Neural cell (in vitro differentiated cells): Measurements from ENCODE around the gene RERE. TPM values are rescaled to one million over a fixed set of nuclear protein-coding genes. Genes with fewer than 3 reads are reported as not detected.

Experiments
- H2AFZ ChIP-seq: fragments of 200-600, 300-800 bp; sonication (generic), shearing (Covaris generic); 2 replicates; pipeline ENCODE4 v1.6.0; 2014; ENCODE audit warnings: low read depth, mild to moderate bottlenecking, antibody characterized with exemption, low read length, moderate library complexity
- H3F3A ChIP-seq: fragments of 200-600 bp; shearing (Covaris generic); 2 replicates; pipeline ENCODE4 v1.6.1; 2016; ENCODE audit warnings: mild to moderate bottlenecking, moderate library complexity, mixed read lengths, antibody characterized with exemption, low read length; ENCODE audit not compliant: insufficient read depth, poor library complexity, severe bottlenecking
- H3K27ac ChIP-seq: fragments of 200-600, 300-800 bp; sonication (generic), shearing (Covaris generic); 2 replicates; pipeline ENCODE4 v1.5.1; 2014; ENCODE audit warnings: mild to moderate bottlenecking, low read length, moderate library complexity
- H3K27me3 ChIP-seq: fragments of 300-800, 200-600 bp; sonication (generic), shearing (Covaris generic); 2 replicates; pipeline ENCODE4 v1.6.0; 2014; ENCODE audit warnings: mild to moderate bottlenecking, low read depth, low read length, moderate library complexity; ENCODE audit not compliant: insufficient read depth
- H3K36me3 ChIP-seq: fragments of 300-800, 200-600 bp; sonication (generic), shearing (Covaris generic); 2 replicates; pipeline ENCODE4 v1.5.1; 2014; ENCODE audit warnings: mild to moderate bottlenecking, antibody characterized with exemption, low read length, moderate library complexity; ENCODE audit not compliant: insufficient read depth
- H3K4me2 ChIP-seq: fragments of 300-800, 200-600 bp; sonication (generic), shearing (Covaris generic); 2 replicates; pipeline ENCODE4 v1.6.0; 2014; ENCODE audit warnings: mild to moderate bottlenecking, low read length
- H3K4me3 ChIP-seq: fragments of 300-800, 200-600 bp; sonication (generic), shearing (Covaris generic); 2 replicates; pipeline ENCODE4 v1.5.1; 2014; ENCODE audit warnings: mild to moderate bottlenecking, low read length, moderate library complexity
- H3K79me2 ChIP-seq: fragments of 200-600 bp; shearing (Covaris generic); replicated peaks from 2 replicates; pipeline ENCODE4 v1.6.0; 2014; ENCODE audit warnings: mild to moderate bottlenecking, low read length, moderate library complexity; ENCODE audit not compliant: insufficient read depth
- H3K9ac ChIP-seq: fragments of 300-800, 200-600 bp; sonication (generic), shearing (Covaris generic); 2 replicates; pipeline ENCODE4 v1.6.1; 2016; ENCODE audit warnings: mild to moderate bottlenecking, low read length, mixed read lengths
- H3K9me2 ChIP-seq: fragments of 200-600 bp; shearing (Covaris generic); 2 replicates; pipeline ENCODE4 v1.6.1; 2016; ENCODE audit warnings: mild to moderate bottlenecking, low read length, mixed read lengths; ENCODE audit not compliant: insufficient read depth
- H3K9me3 ChIP-seq: fragments of 200-600, 300-800 bp; sonication (generic), shearing (Covaris generic); 2 replicates; pipeline ENCODE4 v1.6.1; 2016; ENCODE audit warnings: mild to moderate bottlenecking, mixed run types, low read length, moderate library complexity, mixed read lengths
- H4K20me1 ChIP-seq: fragments of 200-600 bp; shearing (Covaris generic); 2 replicates; pipeline ENCODE4 v1.6.1; 2016; ENCODE audit warnings: mild to moderate bottlenecking, mixed run types; ENCODE audit not compliant: insufficient read depth
- EP300 ChIP-seq: fragments of 450-650 bp; conservative IDR thresholded peaks from 2 replicates; pipeline ENCODE4 v1.6.1; 2014; ENCODE audit warnings: antibody characterized with exemption, mild to moderate bottlenecking, moderate library complexity; ENCODE audit not compliant: poor library complexity, severe bottlenecking
- MXI1 ChIP-seq: fragments of 450-650 bp; conservative IDR thresholded peaks from 2 replicates; pipeline ENCODE4 v1.6.1; 2014; ENCODE audit warnings: antibody characterized with exemption, mild to moderate bottlenecking; ENCODE audit not compliant: poor library complexity, severe bottlenecking
- POLR2AphosphoS5 ChIP-seq: IDR thresholded peaks from 2 replicates; pipeline ENCODE4 v1.6.1; 2012
- RAD21 ChIP-seq: fragments of 450-650 bp; conservative IDR thresholded peaks from 2 replicates; pipeline ENCODE4 v1.6.1; 2014; ENCODE audit warnings: antibody characterized with exemption, mild to moderate bottlenecking, moderate library complexity
- SMC3 ChIP-seq: fragments of 450-650 bp; conservative IDR thresholded peaks from 2 replicates; pipeline ENCODE4 v1.6.1; 2014; ENCODE audit warnings: antibody characterized with exemption, mild to moderate bottlenecking, moderate library complexity; ENCODE audit not compliant: poor library complexity
- TAF1 ChIP-seq: IDR thresholded peaks from 2 replicates; pipeline ENCODE4 v1.6.1; 2012; ENCODE audit warnings: low read depth
- polyA plus RNA-seq: library from polyadenylated mRNA; depleted of rRNA; stranded (reverse); fragments of >200 nt; gene quantifications from 2 replicates; pipeline ENCODE4 v1.2.3, GENCODE V29; 2014
- TF ChIP-seq, protein P1 (sequence below): IDR thresholded peaks from 2 replicates; pipeline ENCODE4 v1.6.1; 2012; ENCODE audit warnings: borderline replicate concordance
- TF ChIP-seq, protein P2 (sequence below): fragments of 450-650 bp; IDR thresholded peaks from 2 replicates; pipeline ENCODE4 v1.5.1; 2014; ENCODE audit warnings: antibody characterized with exemption, mild to moderate bottlenecking, moderate library complexity; ENCODE audit not compliant: poor library complexity, severe bottlenecking

The RERE gene
- polyA plus RNA-seq, 1 donor from 2014 or later: 21.0 TPM

DNA sequence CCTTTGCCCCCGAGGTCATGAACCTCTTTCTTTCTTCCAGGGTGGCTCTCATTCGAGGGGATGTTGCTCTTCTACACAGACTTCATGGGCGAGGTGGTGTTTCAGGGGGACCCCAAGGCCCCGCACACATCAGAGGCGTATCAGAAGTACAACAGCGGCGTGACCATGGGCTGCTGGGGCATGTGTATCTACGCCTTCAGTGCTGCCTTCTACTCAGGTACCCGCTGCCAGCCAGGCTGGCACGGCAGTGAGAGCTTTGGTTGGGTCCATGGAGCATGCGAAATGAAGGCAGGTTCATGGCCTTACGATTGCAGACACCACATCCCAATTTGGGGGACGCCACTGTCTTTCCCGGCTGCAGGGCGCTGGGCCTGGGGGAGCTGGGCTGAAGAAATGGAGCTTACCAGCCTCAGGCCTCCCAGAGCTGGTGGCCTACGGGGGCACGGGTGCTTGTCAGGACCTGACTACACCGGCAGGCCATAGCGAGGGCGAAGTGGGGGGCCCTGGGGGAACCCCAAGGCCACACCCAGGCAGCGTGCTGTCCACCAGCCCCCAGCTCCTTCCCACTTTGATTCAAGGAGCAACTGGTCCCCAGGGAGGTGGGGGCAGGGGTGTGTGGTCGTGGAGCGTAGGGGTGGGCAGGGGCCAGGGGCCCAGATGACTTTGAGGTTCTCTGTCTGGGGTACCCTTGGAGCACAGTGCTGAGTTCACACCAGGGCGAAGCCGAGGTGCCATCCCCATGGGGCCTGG, 479.5 kb downstream of the RERE start (continued):
- no peak for TF ChIP-seq RAD21

DNA sequence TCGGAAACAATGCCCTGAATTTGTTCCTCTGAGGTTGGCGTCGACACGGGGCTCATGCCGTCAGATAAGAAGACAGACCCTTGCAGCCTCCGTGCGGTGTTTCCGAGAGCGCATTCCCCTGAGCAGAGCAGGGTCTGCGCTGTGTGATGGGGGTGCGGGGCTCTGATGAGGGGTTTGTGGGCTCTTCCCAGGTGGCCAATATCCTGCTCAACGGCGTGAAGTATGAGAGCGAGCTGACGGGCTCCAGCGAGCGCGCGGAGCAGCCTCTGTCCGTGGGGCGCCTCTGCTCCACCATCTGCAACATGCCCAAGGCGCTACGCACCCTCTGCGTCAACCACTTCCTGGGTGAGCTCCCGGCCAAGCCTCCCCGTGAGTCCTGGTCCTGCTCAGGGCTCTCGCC, 482.2 kb downstream of the RERE start:
- Histone ChIP-seq H3K9me2 (no peaks in the 10 kb centered on the region), H3K4me3 (no peak overlapping the region), H3K9ac (no peak overlapping the region), H3K27me3 (no peaks in the 10 kb centered on the region), H3K36me3 (peaks cover 16% of the 10 kb centered on the region), H3K4me2 (no peak overlapping the region), H3K79me2 (no peaks in the 10 kb centered on the region), H3F3A (no peaks in the 10 kb centered on the region), H3K27ac (no peak overlapping the region), H2AFZ (no peak overlapping the region), H3K9me3 (no peaks in the 10 kb centered on the region), H4K20me1 (no peaks in the 10 kb centered on the region)
- TF ChIP-seq EP300 (no peak), POLR2AphosphoS5 (no peak)
- TF ChIP-seq, protein P1, sequence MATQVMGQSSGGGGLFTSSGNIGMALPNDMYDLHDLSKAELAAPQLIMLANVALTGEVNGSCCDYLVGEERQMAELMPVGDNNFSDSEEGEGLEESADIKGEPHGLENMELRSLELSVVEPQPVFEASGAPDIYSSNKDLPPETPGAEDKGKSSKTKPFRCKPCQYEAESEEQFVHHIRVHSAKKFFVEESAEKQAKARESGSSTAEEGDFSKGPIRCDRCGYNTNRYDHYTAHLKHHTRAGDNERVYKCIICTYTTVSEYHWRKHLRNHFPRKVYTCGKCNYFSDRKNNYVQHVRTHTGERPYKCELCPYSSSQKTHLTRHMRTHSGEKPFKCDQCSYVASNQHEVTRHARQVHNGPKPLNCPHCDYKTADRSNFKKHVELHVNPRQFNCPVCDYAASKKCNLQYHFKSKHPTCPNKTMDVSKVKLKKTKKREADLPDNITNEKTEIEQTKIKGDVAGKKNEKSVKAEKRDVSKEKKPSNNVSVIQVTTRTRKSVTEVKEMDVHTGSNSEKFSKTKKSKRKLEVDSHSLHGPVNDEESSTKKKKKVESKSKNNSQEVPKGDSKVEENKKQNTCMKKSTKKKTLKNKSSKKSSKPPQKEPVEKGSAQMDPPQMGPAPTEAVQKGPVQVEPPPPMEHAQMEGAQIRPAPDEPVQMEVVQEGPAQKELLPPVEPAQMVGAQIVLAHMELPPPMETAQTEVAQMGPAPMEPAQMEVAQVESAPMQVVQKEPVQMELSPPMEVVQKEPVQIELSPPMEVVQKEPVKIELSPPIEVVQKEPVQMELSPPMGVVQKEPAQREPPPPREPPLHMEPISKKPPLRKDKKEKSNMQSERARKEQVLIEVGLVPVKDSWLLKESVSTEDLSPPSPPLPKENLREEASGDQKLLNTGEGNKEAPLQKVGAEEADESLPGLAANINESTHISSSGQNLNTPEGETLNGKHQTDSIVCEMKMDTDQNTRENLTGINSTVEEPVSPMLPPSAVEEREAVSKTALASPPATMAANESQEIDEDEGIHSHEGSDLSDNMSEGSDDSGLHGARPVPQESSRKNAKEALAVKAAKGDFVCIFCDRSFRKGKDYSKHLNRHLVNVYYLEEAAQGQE: no peak

DNA sequence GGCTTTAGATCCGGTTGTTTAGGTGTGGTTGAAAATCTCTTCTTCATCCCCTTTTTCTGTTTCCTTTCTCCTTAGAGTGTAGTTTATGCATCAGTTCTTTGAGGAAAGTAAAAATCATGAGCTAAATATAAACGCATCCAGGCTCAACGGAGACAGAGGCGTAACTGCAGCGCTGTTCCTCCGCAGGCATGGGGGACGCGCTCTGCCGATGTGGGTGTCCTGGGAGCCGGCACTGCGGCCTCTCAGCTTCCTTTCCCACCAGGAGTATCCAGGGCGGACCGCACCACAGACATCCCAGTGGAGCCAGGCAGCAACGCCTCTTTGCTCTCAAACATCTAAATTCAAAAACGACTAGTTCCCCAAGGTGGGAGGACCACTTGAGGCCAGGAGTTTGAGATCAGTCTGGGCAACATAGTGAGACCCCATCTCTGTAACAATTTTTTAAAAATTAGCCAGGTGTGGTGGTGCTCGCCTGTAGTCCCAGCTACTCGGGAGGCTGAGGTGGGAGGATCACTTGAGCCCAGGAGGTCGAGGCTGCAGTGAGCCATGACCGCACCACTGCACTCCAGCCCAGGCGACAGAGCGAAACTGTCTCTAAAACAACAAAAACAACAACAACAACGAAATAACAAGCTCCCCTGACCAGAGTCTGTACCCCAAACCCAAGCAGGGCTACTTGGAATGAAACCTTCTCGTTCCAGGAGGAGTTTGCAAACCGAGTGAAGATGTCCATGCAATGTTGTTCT, 483.2 kb downstream of the RERE start:
- Histone ChIP-seq H3K9ac (no peak overlapping the region), H3K36me3 (peaks cover 19% of the 10 kb centered on the region), H2AFZ (no peak overlapping the region), H3K27me3 (no peaks in the 10 kb centered on the region), H3K4me2 (no peak overlapping the region), H3K27ac (no peak overlapping the region), H3K4me3 (no peak overlapping the region), H3F3A (no peaks in the 10 kb centered on the region), H3K79me2 (no peaks in the 10 kb centered on the region), H4K20me1 (no peaks in the 10 kb centered on the region), H3K9me3 (no peaks in the 10 kb centered on the region), H3K9me2 (no peaks in the 10 kb centered on the region)
- TF ChIP-seq POLR2AphosphoS5 (no peak), RAD21 (no peak), TAF1 (no peak), SMC3 (no peak), MXI1 (no peak)
- TF ChIP-seq, protein P2, sequence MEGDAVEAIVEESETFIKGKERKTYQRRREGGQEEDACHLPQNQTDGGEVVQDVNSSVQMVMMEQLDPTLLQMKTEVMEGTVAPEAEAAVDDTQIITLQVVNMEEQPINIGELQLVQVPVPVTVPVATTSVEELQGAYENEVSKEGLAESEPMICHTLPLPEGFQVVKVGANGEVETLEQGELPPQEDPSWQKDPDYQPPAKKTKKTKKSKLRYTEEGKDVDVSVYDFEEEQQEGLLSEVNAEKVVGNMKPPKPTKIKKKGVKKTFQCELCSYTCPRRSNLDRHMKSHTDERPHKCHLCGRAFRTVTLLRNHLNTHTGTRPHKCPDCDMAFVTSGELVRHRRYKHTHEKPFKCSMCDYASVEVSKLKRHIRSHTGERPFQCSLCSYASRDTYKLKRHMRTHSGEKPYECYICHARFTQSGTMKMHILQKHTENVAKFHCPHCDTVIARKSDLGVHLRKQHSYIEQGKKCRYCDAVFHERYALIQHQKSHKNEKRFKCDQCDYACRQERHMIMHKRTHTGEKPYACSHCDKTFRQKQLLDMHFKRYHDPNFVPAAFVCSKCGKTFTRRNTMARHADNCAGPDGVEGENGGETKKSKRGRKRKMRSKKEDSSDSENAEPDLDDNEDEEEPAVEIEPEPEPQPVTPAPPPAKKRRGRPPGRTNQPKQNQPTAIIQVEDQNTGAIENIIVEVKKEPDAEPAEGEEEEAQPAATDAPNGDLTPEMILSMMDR: no peak
